Measurements from ENCODE around the gene SERINC4. TPM values are rescaled to one million over a fixed set of nuclear protein-coding genes. Genes with fewer than 3 reads are reported as not detected.
"Not testable (repeated sequence)": the region's sequence is repeated elsewhere in the genome, so short reads cannot be mapped to it uniquely, and the experiment has no call there.

Gene SERINC4
- under 1 TPM in 1 of 2 donors, not detected in 1; 0.18 TPM for total RNA-seq
- 0.36 TPM for polyA plus RNA-seq (2013, experiment 1 of 2)
- polyA plus RNA-seq (2013, experiment 2 of 2) = not detected
- long read RNA-seq, experiment 1 = 0 reads
- long read RNA-seq, experiment 2 = 0 reads
- long read RNA-seq, experiment 3, partial matches to known transcripts = 0 of 5 reads
- long read RNA-seq, experiment 3, other reads (novel, unspliced or antisense) = 5 of 5 reads
- long read RNA-seq, experiment 4 = 0 reads

DNA sequence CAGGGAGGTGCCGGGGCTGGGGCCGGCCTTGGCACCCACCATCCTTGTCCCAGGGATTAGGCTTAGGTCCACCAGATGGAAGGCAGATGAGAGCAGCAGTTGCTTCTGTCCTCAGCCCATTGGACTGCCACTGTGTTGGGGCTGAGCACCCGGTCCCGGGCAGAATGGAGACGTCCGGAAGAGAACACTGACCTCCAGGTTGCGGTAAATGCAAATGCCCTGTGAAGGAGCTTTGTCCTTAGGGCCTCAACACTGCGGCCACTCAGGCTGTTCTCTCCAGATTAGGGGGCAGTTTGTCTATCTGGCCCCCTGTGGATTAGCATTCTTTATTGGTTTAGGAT, at the start of gene SERINC4:
TSS of gene SERINC4 (minus strand) at position 276 of the 341 bp plus-strand sequence. CDS start at position 42, 234 bp downstream.
- Mint-ChIP-seq H3K27ac (peak within 1 kb of the TSS; percentile 98), H3K27me3 (ENCODE audit: insufficient read depth) (no peaks in the 10 kb centered on the region), H3K9me3 (no peaks in the 10 kb centered on the region), H3K4me1 (peaks cover 46% of the 10 kb centered on the region), H3K4me3 (peak within 1 kb of the TSS; percentile 87), H3K36me3 (ENCODE audit: low read depth) (peaks cover 45% of the 10 kb centered on the region)
- Histone ChIP-seq H3K27me3 (ENCODE audit: control insufficient read depth, insufficient read depth, low read length, poor library complexity, severe bottlenecking) (no peaks in the 10 kb centered on the region), H3K9ac (ENCODE audit: extremely low read depth, low read length, poor library complexity, severe bottlenecking) (peak within 1 kb of the TSS; percentile 75), H3K4me1 (ENCODE audit: control insufficient read depth, insufficient read depth, low read length) (peaks cover 21% of the 10 kb centered on the region), H3K36me3 (ENCODE audit: control insufficient read depth, insufficient read depth, low read length) (peaks cover 62% of the 10 kb centered on the region), H3K4me3 (ENCODE audit: low read length) (peak within 1 kb of the TSS; percentile 93), H3K27ac (ENCODE audit: low read depth, low read length) (peak within 1 kb of the TSS; percentile 47), H3K9me3 (ENCODE audit: control insufficient read depth, low read length) (no peaks in the 10 kb centered on the region)
- TF ChIP-seq, protein P1, sequence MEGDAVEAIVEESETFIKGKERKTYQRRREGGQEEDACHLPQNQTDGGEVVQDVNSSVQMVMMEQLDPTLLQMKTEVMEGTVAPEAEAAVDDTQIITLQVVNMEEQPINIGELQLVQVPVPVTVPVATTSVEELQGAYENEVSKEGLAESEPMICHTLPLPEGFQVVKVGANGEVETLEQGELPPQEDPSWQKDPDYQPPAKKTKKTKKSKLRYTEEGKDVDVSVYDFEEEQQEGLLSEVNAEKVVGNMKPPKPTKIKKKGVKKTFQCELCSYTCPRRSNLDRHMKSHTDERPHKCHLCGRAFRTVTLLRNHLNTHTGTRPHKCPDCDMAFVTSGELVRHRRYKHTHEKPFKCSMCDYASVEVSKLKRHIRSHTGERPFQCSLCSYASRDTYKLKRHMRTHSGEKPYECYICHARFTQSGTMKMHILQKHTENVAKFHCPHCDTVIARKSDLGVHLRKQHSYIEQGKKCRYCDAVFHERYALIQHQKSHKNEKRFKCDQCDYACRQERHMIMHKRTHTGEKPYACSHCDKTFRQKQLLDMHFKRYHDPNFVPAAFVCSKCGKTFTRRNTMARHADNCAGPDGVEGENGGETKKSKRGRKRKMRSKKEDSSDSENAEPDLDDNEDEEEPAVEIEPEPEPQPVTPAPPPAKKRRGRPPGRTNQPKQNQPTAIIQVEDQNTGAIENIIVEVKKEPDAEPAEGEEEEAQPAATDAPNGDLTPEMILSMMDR (conservative IDR thresholded peaks at IDR 0.05) = no peak
- no peak for DNase-seq
- whole genome bisulfite sequencing, 2 experiments (ENCODE audit: insufficient coverage in 1 of 2, insufficient read length in 1 of 2) = 96 to 98% methylated on average over 6 to 8 of the region's 8 CpGs

GRCh38 chr15:43845421-43845820, 45.4 kb upstream of the SERINC4 start:
- H3K27me3 Mint-ChIP-seq (ENCODE audit: insufficient read depth) = no peaks in the 10 kb centered on the region
- H3K36me3 ChIP-seq (ENCODE audit: control insufficient read depth, insufficient read depth, low read length) = peaks cover 44% of the 10 kb centered on the region

DNA sequence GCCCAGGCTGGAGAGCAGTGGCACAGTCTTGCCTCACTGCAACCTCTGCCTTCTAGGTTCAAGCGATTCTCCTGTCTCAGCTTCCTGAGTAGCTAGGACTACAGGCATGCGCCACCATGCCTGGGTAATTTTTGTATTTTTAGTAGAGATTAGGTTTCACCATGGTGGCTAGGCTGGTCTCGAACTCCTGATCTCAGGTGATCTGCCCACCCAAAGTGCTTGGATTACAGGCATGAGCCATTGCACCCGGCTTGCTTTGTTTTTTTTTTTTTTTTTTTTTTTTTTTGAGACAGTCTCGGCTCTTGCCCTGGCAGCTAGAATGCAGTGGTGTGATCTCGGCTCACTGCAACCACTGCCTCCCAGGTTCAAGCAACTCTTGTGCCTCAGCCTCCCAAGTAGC, 32.5 kb upstream of the SERINC4 start:
- H3K4me3 Mint-ChIP-seq; H3K4me1 ChIP-seq (ENCODE audit: control insufficient read depth, insufficient read depth, low read length); H3K27ac ChIP-seq (ENCODE audit: low read depth, low read length); H3K9me3 Mint-ChIP-seq; H3K27me3 ChIP-seq (ENCODE audit: control insufficient read depth, insufficient read depth, low read length, poor library complexity, severe bottlenecking); DNase-seq; H3K4me3 ChIP-seq (ENCODE audit: low read length); H3K9ac ChIP-seq (ENCODE audit: extremely low read depth, low read length, poor library complexity, severe bottlenecking); H3K27ac Mint-ChIP-seq; H3K4me1 Mint-ChIP-seq; H3K27me3 Mint-ChIP-seq (ENCODE audit: insufficient read depth); H3K9me3 ChIP-seq (ENCODE audit: control insufficient read depth, low read length): not testable (repeated sequence)
- 93 to 96% methylated on average over 3 to 6 of the region's 6 CpGs for WGBS, 2 experiments (ENCODE audit: insufficient coverage in 1 of 2, insufficient read length in 1 of 2)
- peaks cover 22% of the 10 kb centered on the region for H3K36me3 ChIP-seq (ENCODE audit: control insufficient read depth, insufficient read depth, low read length)
- peaks cover 30% of the 10 kb centered on the region for H3K36me3 Mint-ChIP-seq (ENCODE audit: low read depth)

More at GRCh38 chr15:43845421-43845820, 45.4 kb upstream of the SERINC4 start:
- TF ChIP-seq, protein P1 (conservative IDR thresholded peaks at IDR 0.05) = no peak
- Mint-ChIP-seq H3K4me1 (no peaks in the 10 kb centered on the region), H3K36me3 (ENCODE audit: low read depth) (peaks cover 31% of the 10 kb centered on the region), H3K4me3 (no peak overlapping the region), H3K27ac (no peak overlapping the region), H3K9me3 (no peaks in the 10 kb centered on the region)
- Histone ChIP-seq H3K27me3 (ENCODE audit: control insufficient read depth, insufficient read depth, low read length, poor library complexity, severe bottlenecking) (no peaks in the 10 kb centered on the region), H3K27ac (ENCODE audit: low read depth, low read length) (no peak overlapping the region), H3K9ac (ENCODE audit: extremely low read depth, low read length, poor library complexity, severe bottlenecking) (no peak overlapping the region), H3K9me3 (ENCODE audit: control insufficient read depth, low read length) (no peaks in the 10 kb centered on the region), H3K4me3 (ENCODE audit: low read length) (no peak overlapping the region), H3K4me1 (ENCODE audit: control insufficient read depth, insufficient read depth, low read length) (no peaks in the 10 kb centered on the region)
- DNase-seq = no peak

DNA sequence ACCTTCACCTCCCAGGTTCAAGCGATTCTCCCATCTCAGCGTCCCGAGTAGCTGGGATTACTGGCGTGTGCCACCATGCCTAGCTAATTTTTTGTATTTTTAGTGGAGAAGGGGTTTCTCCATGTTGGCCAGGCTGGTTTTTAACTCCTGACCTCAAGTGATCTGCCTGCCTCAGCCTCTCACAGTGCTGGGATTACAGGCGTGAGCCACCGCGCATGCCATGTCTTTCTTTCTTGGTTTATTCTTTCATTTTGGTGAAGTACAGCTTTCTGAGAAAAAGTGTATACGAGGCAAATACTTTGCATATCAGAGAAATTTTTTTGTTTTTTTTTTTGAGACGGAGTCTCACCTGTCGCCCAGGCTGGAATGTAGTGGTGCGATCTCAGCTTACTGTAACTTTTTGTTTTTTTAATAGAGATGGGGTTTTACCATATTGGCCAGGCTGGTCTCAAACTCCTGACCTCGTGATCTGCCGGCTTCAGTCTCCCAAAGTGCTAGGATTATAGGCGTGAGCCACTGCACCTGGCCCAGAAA, 31.6 kb upstream of the SERINC4 start:
- H3K9ac ChIP-seq (ENCODE audit: extremely low read depth, low read length, poor library complexity, severe bottlenecking); H3K4me1 ChIP-seq (ENCODE audit: control insufficient read depth, insufficient read depth, low read length); H3K27ac Mint-ChIP-seq; H3K27ac ChIP-seq (ENCODE audit: low read depth, low read length); H3K27me3 ChIP-seq (ENCODE audit: control insufficient read depth, insufficient read depth, low read length, poor library complexity, severe bottlenecking); H3K4me1 Mint-ChIP-seq; DNase-seq; H3K4me3 ChIP-seq (ENCODE audit: low read length); H3K9me3 ChIP-seq (ENCODE audit: control insufficient read depth, low read length); H3K4me3 Mint-ChIP-seq; H3K27me3 Mint-ChIP-seq (ENCODE audit: insufficient read depth); H3K9me3 Mint-ChIP-seq: not testable (repeated sequence)
- peaks cover 22% of the 10 kb centered on the region for H3K36me3 ChIP-seq (ENCODE audit: control insufficient read depth, insufficient read depth, low read length)
- WGBS, 2 experiments (ENCODE audit: insufficient coverage in 1 of 2, insufficient read length in 1 of 2) = 95 to 98% methylated on average over 13 to 14 of the region's 14 CpGs
- H3K36me3 Mint-ChIP-seq (ENCODE audit: low read depth) = peaks cover 26% of the 10 kb centered on the region

GRCh38 chr15:43830691-43831275, 30.8 kb upstream of the SERINC4 start:
- not testable (repeated sequence) for H3K4me3 Mint-ChIP-seq; H3K27me3 Mint-ChIP-seq (ENCODE audit: insufficient read depth); H3K9me3 ChIP-seq (ENCODE audit: control insufficient read depth, low read length); H3K4me1 Mint-ChIP-seq; H3K27ac Mint-ChIP-seq; H3K27me3 ChIP-seq (ENCODE audit: control insufficient read depth, insufficient read depth, low read length, poor library complexity, severe bottlenecking); H3K9me3 Mint-ChIP-seq; H3K4me3 ChIP-seq (ENCODE audit: low read length); H3K9ac ChIP-seq (ENCODE audit: extremely low read depth, low read length, poor library complexity, severe bottlenecking); H3K4me1 ChIP-seq (ENCODE audit: control insufficient read depth, insufficient read depth, low read length); DNase-seq; H3K27ac ChIP-seq (ENCODE audit: low read depth, low read length)
- WGBS, 2 experiments (ENCODE audit: insufficient coverage in 1 of 2, insufficient read length in 1 of 2) = 87 to 98% methylated on average over 5 to 9 of the region's 9 CpGs
- H3K36me3 Mint-ChIP-seq (ENCODE audit: low read depth) = peaks cover 22% of the 10 kb centered on the region
- peaks cover 14% of the 10 kb centered on the region for H3K36me3 ChIP-seq (ENCODE audit: control insufficient read depth, insufficient read depth, low read length)

Data from endodermal cell (in vitro differentiated cells).